Breast epithelium (tissue), 4 donors: ENCODE results near the gene GNL1. TPM values are rescaled to one million over a fixed set of nuclear protein-coding genes. Genes with fewer than 3 reads are reported as not detected.
"Not testable (repeated sequence)": the region's sequence is repeated elsewhere in the genome, so short reads cannot be mapped to it uniquely, and the experiment has no call there.

Source experiments
- DNase-seq, 2 donors: peaks; one replicate each; pipeline ENCODE4 v3.0.0-alpha.2; 2019; ENCODE audit warnings: low spot score in 2 of 2
- H3K27ac ChIP-seq, 2 donors: fragments of 200-600 bp; sonication (generic) in 1 of 2; one replicate each; pipeline ENCODE4 v1.5.1; 2016 to 2019; ENCODE audit warnings: mild to moderate bottlenecking in 1 of 2
- H3K27me3 ChIP-seq, 2 donors: fragments of 200-600 bp; sonication (generic) in 1 of 2; one replicate each; pipeline versions ENCODE4 v1.5.1 to v1.6.0; 2017 to 2019; ENCODE audit warnings: control low read depth in 1 of 2, mild to moderate bottlenecking in 1 of 2
- H3K36me3 ChIP-seq: fragments of 200-600 bp; one replicate; pipeline ENCODE4 v1.5.1; 2019
- H3K4me1 ChIP-seq, 2 donors: fragments of 200-600 bp; sonication (generic); one replicate each; pipeline ENCODE4 v1.5.1; 2016 to 2019; ENCODE audit warnings: control low read depth in 1 of 2
- H3K4me3 ChIP-seq, 3 donors: fragments of 200-600 bp; sonication (generic); 1 replicate in 2 of 3; 2 replicates in 1 of 3; pipeline ENCODE4 v1.5.1; 2016 to 2019; ENCODE audit warnings: mild to moderate bottlenecking in 3 of 3, moderate library complexity in 2 of 3
- H3K9me3 ChIP-seq, 2 donors: fragments of 200-600 bp; sonication (generic) in 1 of 2; one replicate each; pipeline ENCODE4 v1.5.1; 2016 to 2019; ENCODE audit warnings: control low read depth in 1 of 2
- POLR2A ChIP-seq: fragments of 450-650 bp; IDR thresholded peaks from one replicate; pipeline ENCODE4 v1.6.1; 2016; ENCODE audit warnings: antibody characterized with exemption, mild to moderate bottlenecking, moderate library complexity
- POLR2AphosphoS5 ChIP-seq, 3 donors: sonication (generic); formaldehyde crosslinking; IDR thresholded peaks; one replicate each; pipeline ENCODE4 v1.6.1; 2017; ENCODE audit warnings: antibody characterized with exemption in 3 of 3
- intact Hi-C: fragments of 100-400 bp; cut with DNase I; formaldehyde crosslinking; loops from one replicate; pipeline ENCODE4 v1.15.1; 2023; ENCODE audit warnings: low total_unique reads
- total RNA-seq, 3 donors: library from RNA; depleted of rRNA; stranded (reverse); fragments of >200 nt; gene quantifications; one replicate each; pipeline ENCODE4 v1.1.0, GENCODE V29; 2016
- TF ChIP-seq, protein P1 (sequence below), 3 donors: fragments of 450-650 bp; IDR thresholded peaks; one replicate each; pipeline ENCODE4 v1.5.1; 2016 to 2017; ENCODE audit warnings: antibody characterized with exemption in 3 of 3, mild to moderate bottlenecking in 3 of 3, moderate library complexity in 3 of 3

The GNL1 gene
- total RNA-seq, 3 donors from 2014 or later: 39.7 to 51.2 (median 47.5) TPM

DNA sequence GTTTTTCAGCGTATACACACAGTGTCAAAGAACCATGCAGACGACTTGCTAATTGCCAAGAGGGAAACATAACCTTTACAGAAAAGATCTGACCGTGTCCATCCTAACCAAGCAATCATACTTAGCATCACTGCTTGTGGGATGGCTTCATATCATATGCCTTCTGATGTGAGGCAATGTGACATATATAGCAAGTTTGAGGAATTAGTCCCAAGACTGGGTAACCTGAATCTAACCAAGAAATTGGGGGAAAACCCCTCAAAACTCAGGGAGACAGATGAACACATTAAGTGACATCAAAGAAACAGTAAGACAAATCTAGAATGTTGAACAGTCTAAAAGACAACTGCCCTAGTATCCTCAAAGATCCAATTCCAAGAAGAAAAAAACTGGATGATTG is 18.4 kb downstream of the GNL1 start:
- H3K27ac ChIP-seq: no peak overlapping the region
- no peak for DNase-seq
- H3K27me3 ChIP-seq: no peaks in the 10 kb centered on the region
- no peaks in the 10 kb centered on the region for H3K4me1 ChIP-seq
- no peak overlapping the region for H3K4me3 ChIP-seq
- no peaks in the 10 kb centered on the region for H3K9me3 ChIP-seq
- H3K36me3 ChIP-seq: no peaks in the 10 kb centered on the region
- intact Hi-C loops: no loop called here
- TF ChIP-seq POLR2AphosphoS5 (IDR thresholded peaks at IDR 0.05) (no peak), POLR2A (no peak)
- TF ChIP-seq, protein P1, sequence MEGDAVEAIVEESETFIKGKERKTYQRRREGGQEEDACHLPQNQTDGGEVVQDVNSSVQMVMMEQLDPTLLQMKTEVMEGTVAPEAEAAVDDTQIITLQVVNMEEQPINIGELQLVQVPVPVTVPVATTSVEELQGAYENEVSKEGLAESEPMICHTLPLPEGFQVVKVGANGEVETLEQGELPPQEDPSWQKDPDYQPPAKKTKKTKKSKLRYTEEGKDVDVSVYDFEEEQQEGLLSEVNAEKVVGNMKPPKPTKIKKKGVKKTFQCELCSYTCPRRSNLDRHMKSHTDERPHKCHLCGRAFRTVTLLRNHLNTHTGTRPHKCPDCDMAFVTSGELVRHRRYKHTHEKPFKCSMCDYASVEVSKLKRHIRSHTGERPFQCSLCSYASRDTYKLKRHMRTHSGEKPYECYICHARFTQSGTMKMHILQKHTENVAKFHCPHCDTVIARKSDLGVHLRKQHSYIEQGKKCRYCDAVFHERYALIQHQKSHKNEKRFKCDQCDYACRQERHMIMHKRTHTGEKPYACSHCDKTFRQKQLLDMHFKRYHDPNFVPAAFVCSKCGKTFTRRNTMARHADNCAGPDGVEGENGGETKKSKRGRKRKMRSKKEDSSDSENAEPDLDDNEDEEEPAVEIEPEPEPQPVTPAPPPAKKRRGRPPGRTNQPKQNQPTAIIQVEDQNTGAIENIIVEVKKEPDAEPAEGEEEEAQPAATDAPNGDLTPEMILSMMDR (IDR thresholded peaks at IDR 0.05): no peak

DNA sequence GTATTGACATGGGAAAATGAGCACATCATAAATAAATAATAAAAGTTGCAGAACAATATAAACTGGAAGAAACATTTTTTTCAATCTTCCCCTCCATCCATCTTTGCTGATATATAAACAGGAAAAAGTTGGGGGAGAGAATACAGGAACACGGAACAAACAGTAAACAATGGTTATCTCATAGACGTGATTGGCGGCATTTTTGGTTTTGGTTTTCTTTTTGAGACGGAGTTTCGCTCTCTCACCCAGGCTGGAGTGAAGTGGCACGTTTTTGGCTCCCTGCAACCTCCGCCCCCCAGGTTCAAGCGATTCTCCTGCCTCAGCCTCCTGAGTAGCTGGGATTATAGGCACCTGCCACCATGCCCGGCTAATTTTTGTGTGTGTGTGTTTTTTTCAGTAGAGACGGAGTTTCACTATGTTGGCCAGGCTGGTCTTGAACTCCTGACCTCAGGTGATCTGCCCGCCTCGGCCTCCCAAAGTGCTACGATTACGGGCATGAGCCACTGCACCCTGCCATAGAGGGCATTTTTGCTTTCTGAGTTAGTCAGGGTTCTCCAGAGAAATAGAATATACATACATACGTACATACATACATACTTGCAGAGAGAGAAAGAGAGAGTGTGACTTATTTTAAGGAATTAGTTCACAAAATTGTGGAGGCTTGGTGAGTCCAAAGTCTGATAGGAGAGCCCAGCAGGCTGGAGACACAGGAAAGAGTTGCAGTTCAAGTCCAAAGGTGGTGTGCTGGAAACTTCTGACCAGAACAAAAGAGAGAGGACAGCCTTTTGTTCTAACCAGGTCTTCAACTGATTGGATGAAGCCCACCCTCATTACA is 22.6 kb downstream of the GNL1 start:
- H3K27me3 ChIP-seq: no peaks in the 10 kb centered on the region
- DNase-seq: no peak
- no peaks in the 10 kb centered on the region for H3K4me1 ChIP-seq
- no peaks in the 10 kb centered on the region for H3K36me3 ChIP-seq
- H3K4me3 ChIP-seq: no peak overlapping the region
- intact Hi-C loops: no loop called here
- no peak for TF ChIP-seq POLR2AphosphoS5 (IDR thresholded peaks at IDR 0.05)
- TF ChIP-seq, protein P1 (IDR thresholded peaks at IDR 0.05): no peak
- no peak for TF ChIP-seq POLR2A
- H3K27ac ChIP-seq: no peak overlapping the region
- no peaks in the 10 kb centered on the region for H3K9me3 ChIP-seq

DNA sequence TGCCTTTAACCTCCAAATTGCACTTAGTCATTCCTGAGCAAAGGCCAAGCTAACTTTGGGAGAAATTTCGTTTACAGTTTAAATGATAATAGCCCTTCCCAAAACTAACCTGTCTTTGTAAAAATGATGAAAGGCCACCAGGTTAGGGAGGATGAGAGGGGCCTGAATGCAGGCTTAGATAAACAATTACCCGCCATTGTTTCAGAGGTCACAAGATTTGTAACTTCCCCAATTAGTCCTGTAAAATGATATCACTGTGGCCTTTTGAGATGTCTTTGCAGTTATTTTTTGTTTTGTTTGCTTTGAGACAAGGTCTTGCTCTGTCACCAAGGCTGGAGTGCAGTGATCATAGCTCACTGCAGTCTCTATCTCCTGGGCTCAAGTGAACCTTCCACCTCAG is 26.3 kb downstream of the GNL1 start:
- Histone ChIP-seq H3K27ac (no peak overlapping the region), H3K27me3 (no peaks in the 10 kb centered on the region), H3K36me3 (no peaks in the 10 kb centered on the region), H3K4me1 (no peaks in the 10 kb centered on the region), H3K4me3 (no peak overlapping the region), H3K9me3 (no peaks in the 10 kb centered on the region)
- intact Hi-C loops: no loop called here
- no peak for DNase-seq
- TF ChIP-seq, protein P1 (IDR thresholded peaks at IDR 0.05): no peak
- no peak for TF ChIP-seq POLR2A
- TF ChIP-seq POLR2AphosphoS5 (IDR thresholded peaks at IDR 0.05): no peak

DNA sequence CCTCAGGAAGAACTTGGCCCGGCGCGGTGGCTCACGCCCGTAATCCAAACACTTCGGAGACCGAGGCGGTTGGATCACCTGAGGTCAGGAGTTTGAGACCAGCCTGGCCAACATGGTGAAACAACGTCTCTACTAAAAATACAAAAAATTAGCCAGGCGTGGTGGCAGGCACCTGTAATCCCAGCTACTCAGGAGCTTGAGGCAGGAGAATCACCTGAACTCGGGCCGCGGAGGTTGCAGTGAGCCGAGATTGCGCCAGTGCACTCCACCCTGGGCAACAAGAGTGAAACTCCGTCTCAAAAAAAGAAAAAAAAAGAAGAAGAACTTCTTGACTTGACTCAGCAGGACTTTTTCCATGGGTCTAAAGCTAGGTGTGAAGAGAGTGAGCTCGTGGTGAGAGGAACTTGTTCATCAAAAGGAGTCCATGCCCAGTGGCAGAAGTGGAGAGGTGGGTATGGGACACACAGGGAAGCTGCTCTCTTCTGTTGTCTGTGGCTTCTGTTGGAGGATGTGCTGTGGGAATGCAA is 26.9 kb downstream of the GNL1 start:
- intact Hi-C loops, H3K27ac ChIP-seq, H3K36me3 ChIP-seq, H3K9me3 ChIP-seq, H3K4me1 ChIP-seq, H3K27me3 ChIP-seq, H3K4me3 ChIP-seq, DNase-seq: not testable (repeated sequence)

DNA sequence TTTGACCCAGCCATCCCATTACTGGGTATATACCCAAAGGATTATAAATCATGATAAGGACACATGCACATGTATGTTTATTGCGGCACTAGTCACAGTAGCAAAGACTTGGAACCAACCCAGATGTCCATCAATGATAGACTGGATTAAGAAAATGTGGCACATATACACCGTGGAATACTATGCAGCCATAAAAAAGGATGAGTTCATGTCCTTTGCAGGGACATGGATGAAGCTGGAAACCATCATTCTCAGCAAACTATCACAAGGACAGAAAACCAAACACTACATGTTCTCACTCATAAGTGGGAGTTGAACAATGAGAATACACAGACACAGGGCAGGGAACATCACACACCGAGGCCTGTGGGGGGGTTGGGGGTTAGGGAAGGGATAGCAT is 29.8 kb downstream of the GNL1 start:
- H3K27ac ChIP-seq, H3K4me1 ChIP-seq, H3K36me3 ChIP-seq, H3K27me3 ChIP-seq, H3K9me3 ChIP-seq, intact Hi-C loops, H3K4me3 ChIP-seq, DNase-seq: not testable (repeated sequence)

DNA sequence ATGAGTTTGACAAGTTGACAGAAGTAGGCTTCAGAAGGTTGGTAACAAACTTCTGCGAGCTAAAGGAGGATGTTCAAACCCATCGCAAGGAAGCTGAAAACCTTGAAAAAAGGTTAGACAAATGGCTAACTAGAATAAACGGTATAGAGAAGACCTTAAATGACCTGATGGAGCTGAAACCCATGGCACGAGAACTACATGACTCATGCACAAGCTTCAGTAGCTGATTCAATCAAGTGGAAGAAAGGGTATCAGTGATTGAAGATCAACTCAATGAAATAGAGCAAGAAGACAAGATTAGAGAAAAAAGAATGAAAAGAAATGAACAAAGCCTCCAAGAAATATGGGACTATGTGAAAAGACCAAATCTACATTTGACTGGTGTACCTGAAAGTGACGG is 34.3 kb downstream of the GNL1 start:
- H3K27ac ChIP-seq: peak overlapping the region in 1 of 2 donors; percentile 73
- DNase-seq, H3K4me3 ChIP-seq, H3K27me3 ChIP-seq, H3K36me3 ChIP-seq, intact Hi-C loops, H3K4me1 ChIP-seq, H3K9me3 ChIP-seq: not testable (repeated sequence)

DNA sequence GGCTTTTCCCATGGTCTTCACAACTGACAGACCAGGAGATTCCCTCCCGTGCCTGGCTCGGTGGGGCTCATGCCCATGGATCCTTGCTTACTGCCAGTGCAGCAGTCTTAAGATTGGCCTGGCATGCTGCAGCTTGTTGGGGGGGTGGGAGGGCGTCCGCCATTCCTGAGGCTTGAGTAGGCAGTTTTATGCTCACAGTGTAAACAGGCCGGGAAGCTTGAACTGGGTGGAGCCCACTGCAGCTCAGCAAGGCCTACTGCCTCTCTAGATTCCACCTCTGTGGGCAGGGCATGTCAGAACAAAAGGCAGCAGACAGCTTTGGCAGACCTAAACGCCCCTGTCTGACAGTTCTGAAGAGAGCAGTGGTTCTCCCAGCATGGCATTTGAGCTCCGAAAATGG is 35.2 kb downstream of the GNL1 start:
- H3K4me1 ChIP-seq, H3K9me3 ChIP-seq, H3K27me3 ChIP-seq, H3K36me3 ChIP-seq, intact Hi-C loops: not testable (repeated sequence)
- peak in 1 of 2 donors; percentile 55 for DNase-seq
- peak overlapping the region in 1 of 3 donors; percentile 22 for H3K4me3 ChIP-seq
- peak overlapping the region; percentile 69 to 73 for H3K27ac ChIP-seq
